ENCODE data around the gene SLC2A10. TPM values are rescaled to one million over a fixed set of nuclear protein-coding genes. Genes with fewer than 3 reads are reported as not detected.

The SLC2A10 gene
- total RNA-seq, 1 donor from 2014 or later = 17.7 TPM

DNA sequence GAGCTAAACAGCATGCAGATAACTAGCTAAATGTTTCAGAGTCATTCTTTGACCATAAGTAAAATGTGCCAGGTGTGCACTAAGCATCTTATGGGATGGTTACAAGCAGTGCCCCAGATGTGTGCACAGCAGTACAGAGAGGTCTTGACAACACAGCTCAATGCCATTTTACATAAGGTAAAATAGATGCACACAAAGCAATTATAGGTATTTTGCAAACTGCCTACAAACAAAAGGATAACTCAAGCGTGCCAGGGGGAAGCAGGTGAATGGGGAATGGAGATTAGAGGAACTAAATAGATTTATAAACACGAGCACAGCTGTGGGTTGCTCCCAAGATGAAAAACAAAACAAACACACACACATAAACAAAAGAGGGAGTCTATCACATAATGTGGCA lies 64.8 kb downstream of the SLC2A10 start:
- ATAC-seq = no peak
- H3K27ac ChIP-seq = no peak overlapping the region
- no peak overlapping the region for H3K4me3 ChIP-seq
- TF ChIP-seq, protein P1, sequence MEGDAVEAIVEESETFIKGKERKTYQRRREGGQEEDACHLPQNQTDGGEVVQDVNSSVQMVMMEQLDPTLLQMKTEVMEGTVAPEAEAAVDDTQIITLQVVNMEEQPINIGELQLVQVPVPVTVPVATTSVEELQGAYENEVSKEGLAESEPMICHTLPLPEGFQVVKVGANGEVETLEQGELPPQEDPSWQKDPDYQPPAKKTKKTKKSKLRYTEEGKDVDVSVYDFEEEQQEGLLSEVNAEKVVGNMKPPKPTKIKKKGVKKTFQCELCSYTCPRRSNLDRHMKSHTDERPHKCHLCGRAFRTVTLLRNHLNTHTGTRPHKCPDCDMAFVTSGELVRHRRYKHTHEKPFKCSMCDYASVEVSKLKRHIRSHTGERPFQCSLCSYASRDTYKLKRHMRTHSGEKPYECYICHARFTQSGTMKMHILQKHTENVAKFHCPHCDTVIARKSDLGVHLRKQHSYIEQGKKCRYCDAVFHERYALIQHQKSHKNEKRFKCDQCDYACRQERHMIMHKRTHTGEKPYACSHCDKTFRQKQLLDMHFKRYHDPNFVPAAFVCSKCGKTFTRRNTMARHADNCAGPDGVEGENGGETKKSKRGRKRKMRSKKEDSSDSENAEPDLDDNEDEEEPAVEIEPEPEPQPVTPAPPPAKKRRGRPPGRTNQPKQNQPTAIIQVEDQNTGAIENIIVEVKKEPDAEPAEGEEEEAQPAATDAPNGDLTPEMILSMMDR (IDR thresholded peaks at IDR 0.05) = no peak
- peaks cover 14% of the 10 kb centered on the region for H3K27me3 ChIP-seq
- no peaks in the 10 kb centered on the region for H3K9me3 ChIP-seq
- intact Hi-C loops (cut with DNase I) = no loop called here
- no peaks in the 10 kb centered on the region for H3K36me3 ChIP-seq
- H3K4me1 ChIP-seq = no peaks in the 10 kb centered on the region
- DNase-seq = no peak

DNA sequence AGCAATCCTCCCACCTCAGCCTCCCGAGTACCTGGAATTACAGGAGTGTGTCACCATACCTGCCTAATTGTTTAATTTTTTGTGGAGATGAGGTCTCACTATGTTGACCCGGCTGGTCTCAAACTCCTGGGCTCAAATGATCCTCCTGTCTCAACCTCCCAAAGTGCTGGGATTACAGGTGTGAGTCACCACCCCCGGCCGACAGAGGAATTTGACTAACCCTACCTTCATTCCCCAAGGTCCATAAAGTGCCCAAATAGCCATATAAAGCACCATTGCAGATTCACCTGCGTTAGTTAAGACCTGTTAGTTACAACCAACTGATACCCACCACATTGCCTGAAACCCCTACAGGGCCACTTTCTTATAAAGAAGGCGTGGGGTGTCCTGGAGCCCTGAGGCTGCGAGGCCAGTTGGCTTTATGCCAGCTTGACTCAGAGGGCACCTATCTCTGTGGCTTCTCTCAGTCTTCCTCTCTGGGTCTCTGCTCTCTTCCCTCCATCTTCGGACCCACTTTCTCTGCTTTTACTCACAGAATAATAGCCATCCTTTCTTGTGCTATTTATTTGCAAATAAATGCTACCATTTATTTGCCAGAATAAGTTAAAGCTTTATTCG lies 65.6 kb downstream of the SLC2A10 start:
- Histone ChIP-seq H3K4me3 (no peak overlapping the region), H3K27me3 (peaks cover 14% of the 10 kb centered on the region), H3K36me3 (no peaks in the 10 kb centered on the region), H3K9me3 (no peaks in the 10 kb centered on the region), H3K4me1 (no peaks in the 10 kb centered on the region), H3K27ac (no peak overlapping the region)
- DNase-seq (no peak), ATAC-seq (no peak)
- TF ChIP-seq, protein P1 (IDR thresholded peaks at IDR 0.05) = no peak
- intact Hi-C loops (cut with DNase I) = no loop called here

- peaks cover 14% of the 10 kb centered on the region for H3K27me3 ChIP-seq
- no peak overlapping the region for H3K27ac ChIP-seq
- no peaks in the 10 kb centered on the region for H3K9me3 ChIP-seq
- intact Hi-C loops (cut with DNase I) = no loop called here
- no peaks in the 10 kb centered on the region for H3K36me3 ChIP-seq
- ATAC-seq = no peak
- no peaks in the 10 kb centered on the region for H3K4me1 ChIP-seq
- DNase-seq = no peak
- H3K4me3 ChIP-seq = no peak overlapping the region
- TF ChIP-seq, protein P1 (IDR thresholded peaks at IDR 0.05) = no peak
Measured at GRCh38 chr20:46775806-46776205, 66.4 kb downstream of the SLC2A10 start.

DNA sequence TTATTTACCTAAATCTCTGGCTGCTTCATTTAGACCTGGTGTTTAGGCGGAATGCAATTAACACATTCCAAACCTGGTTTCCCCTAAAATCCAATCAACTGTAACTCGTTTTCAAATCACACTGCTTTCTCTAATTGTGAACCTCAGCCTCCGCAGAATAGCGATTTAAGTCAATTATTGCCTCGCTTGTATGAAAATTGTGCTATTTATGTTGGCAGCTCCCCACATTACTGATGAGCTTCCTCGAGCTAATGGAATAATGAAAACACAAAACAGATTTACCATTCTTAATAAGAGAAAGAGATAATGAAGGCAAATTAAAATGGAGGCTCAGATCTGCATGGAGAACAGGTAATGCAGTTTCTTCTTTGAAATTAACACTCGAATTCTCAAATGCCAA lies 67.9 kb downstream of the SLC2A10 start:
- Histone ChIP-seq H3K27me3 (peaks cover 14% of the 10 kb centered on the region), H3K4me1 (no peaks in the 10 kb centered on the region), H3K36me3 (no peaks in the 10 kb centered on the region), H3K27ac (no peak overlapping the region), H3K9me3 (no peaks in the 10 kb centered on the region), H3K4me3 (no peak overlapping the region)
- intact Hi-C loops (cut with DNase I) = no loop called here
- ATAC-seq (no peak), DNase-seq (no peak)
- TF ChIP-seq, protein P1 (IDR thresholded peaks at IDR 0.05) = no peak

DNA sequence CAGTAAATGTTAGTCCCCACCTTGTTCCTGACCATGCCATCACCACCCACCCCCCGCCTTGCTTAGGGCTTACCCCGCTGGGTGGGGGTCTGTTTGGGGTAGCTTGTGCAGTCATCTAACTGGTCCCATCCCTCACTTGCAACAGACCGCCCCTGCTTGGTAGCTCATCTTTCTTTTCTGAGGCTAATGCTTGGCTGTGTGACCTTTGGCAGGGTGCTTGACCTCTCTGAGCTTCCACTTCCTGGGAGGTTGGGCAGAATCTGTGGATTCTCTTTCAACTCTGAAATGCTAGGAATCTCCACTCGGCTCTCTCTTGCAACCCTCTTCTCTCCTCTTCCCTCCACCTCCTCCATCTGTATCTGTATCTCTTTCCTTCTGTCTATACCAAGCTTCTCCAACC lies 70.4 kb downstream of the SLC2A10 start:
- DNase-seq (no peak), ATAC-seq (no peak)
- Histone ChIP-seq H3K4me1 (no peaks in the 10 kb centered on the region), H3K36me3 (no peaks in the 10 kb centered on the region), H3K27ac (no peak overlapping the region), H3K9me3 (no peaks in the 10 kb centered on the region), H3K4me3 (no peak overlapping the region), H3K27me3 (peaks cover 14% of the 10 kb centered on the region)
- TF ChIP-seq, protein P1 (IDR thresholded peaks at IDR 0.05) = no peak
- intact Hi-C loops (cut with DNase I) = no loop called here
